Mesendoderm (in vitro differentiated cells): ENCODE data around the gene HSPB6.

Experiments
- DNase-seq: peaks from one replicate; pipeline ENCODE4 v3.0.0; 2013
- H2AK5ac ChIP-seq: 2 replicates; pipeline ENCODE4 v1.6.1; 2013; ENCODE audit warnings: low read length, inconsistent platforms
- H2BK120ac ChIP-seq: 2 replicates; pipeline ENCODE4 v1.6.1; 2013; ENCODE audit warnings: low read depth, mild to moderate bottlenecking, low read length, moderate library complexity, mixed read lengths
- H2BK15ac ChIP-seq: replicated peaks from 2 replicates; pipeline ENCODE4 v1.6.1; 2013; ENCODE audit warnings: low read depth, mild to moderate bottlenecking, moderate library complexity
- H2BK5ac ChIP-seq: 2 replicates; pipeline ENCODE4 v1.6.1; 2013; ENCODE audit warnings: low read length, inconsistent platforms
- H3K18ac ChIP-seq: 2 replicates; pipeline ENCODE4 v1.6.1; 2013; ENCODE audit warnings: mild to moderate bottlenecking, low read length, mixed read lengths
- H3K23ac ChIP-seq: one replicate; pipeline ENCODE4 v1.6.1; 2013; ENCODE audit warnings: low read length
- H3K27ac ChIP-seq: 2 replicates; pipeline ENCODE4 v1.5.1; 2013; ENCODE audit warnings: low read depth, mild to moderate bottlenecking, inconsistent platforms, low read length, moderate library complexity
- H3K27me3 ChIP-seq: 2 replicates; pipeline ENCODE4 v1.6.1; 2013; ENCODE audit warnings: low read length, control low read depth, mild to moderate bottlenecking, inconsistent platforms; ENCODE audit not compliant: insufficient read depth, poor library complexity
- H3K36me3 ChIP-seq: 2 replicates; pipeline ENCODE4 v1.6.1; 2013; ENCODE audit warnings: low read length, inconsistent platforms; ENCODE audit not compliant: control insufficient read depth, insufficient read depth
- H3K4ac ChIP-seq: one replicate; pipeline ENCODE4 v1.6.1; 2013; ENCODE audit warnings: low read depth, mild to moderate bottlenecking, low read length, moderate library complexity
- H3K4me1 ChIP-seq: 2 replicates; pipeline ENCODE4 v1.6.1; 2013; ENCODE audit warnings: low read depth, low read length, inconsistent platforms; ENCODE audit not compliant: control insufficient read depth
- H3K4me2 ChIP-seq: 2 replicates; pipeline ENCODE4 v1.6.1; 2013; ENCODE audit warnings: low read length
- H3K4me3 ChIP-seq: 2 replicates; pipeline ENCODE4 v1.5.1; 2013; ENCODE audit warnings: mild to moderate bottlenecking, low read length
- H3K56ac ChIP-seq: one replicate; pipeline ENCODE4 v1.6.1; 2013; ENCODE audit warnings: low read length
- H3K79me1 ChIP-seq: 2 replicates; pipeline ENCODE4 v1.6.1; 2013; ENCODE audit warnings: low read length, inconsistent platforms
- H3K79me2 ChIP-seq: 2 replicates; pipeline ENCODE4 v1.6.1; 2013; ENCODE audit warnings: mild to moderate bottlenecking, low read length; ENCODE audit not compliant: control insufficient read depth, insufficient read depth
- H3K9ac ChIP-seq: 2 replicates; pipeline ENCODE4 v1.6.1; 2013; ENCODE audit warnings: low read length, inconsistent platforms
- H4K5ac ChIP-seq: one replicate; pipeline ENCODE4 v1.6.1; 2013; ENCODE audit warnings: low read length
- H4K8ac ChIP-seq: one replicate; pipeline ENCODE4 v1.6.1; 2013; ENCODE audit warnings: low read depth, mild to moderate bottlenecking, control low read depth, low read length, moderate library complexity
- WGBS: extraction: QIAGEN DNeasy Blood & Tissue Kit; methylation state at CpG from one replicate; pipeline ENCODE4 v1.1.7; 2013; ENCODE audit warnings: low lambda C conversion rate, missing lambda C conversion rate; ENCODE audit not compliant: insufficient coverage; ENCODE audit errors: extremely low coverage; 5-methylcytosine and 5-hydroxymethylcytosine counted together

HSPB6 gene

DNA sequence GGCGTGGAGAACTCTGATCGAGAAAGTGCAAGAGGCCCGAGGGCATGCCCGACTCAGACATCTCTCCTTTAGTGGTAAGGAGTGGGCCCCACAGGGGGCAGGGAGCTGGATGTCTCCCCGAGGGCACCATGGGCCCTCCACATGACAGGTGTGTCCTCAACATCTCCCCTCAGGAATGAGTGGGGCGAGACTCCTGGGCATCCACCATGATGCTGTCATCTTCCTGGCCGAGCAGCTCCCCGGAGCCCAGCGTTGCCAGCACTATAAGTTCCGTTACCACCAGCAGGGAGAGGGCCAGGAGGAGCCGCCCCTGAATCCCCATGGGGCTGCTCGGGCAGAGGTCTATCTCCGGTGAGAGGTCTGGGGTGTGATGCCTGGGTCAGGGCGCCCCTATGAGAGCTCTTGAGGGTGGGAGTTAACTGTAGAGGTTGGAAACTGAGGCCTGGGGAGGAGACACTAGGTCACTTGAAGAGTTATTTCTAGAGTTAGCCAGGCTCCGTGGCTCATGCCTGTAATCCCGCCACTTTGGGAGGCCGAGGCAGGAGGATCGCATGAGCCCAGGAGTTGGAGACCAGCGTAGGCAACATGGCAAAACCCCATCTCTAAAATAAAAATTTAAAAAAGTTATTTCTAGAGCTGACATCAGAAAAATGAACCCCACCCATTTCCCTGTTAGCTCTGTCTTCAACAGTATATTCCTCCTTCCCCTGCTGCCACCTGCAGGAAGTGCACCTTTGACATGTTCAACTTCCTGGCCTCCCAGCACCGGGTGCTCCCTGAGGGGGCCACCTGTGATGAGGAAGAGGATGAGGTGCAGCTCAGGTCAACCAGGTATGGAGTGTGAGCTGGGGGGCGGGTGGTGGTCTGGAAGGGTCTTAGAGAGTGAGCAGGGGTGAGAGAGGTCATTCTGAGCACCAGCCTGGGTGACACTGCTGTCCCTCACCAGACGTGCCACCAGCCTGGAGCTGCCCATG is 19.6 kb downstream of the HSPB6 start:
- H3K36me3 ChIP-seq, result peaks cover 12% of the 10 kb centered on the region

DNA sequence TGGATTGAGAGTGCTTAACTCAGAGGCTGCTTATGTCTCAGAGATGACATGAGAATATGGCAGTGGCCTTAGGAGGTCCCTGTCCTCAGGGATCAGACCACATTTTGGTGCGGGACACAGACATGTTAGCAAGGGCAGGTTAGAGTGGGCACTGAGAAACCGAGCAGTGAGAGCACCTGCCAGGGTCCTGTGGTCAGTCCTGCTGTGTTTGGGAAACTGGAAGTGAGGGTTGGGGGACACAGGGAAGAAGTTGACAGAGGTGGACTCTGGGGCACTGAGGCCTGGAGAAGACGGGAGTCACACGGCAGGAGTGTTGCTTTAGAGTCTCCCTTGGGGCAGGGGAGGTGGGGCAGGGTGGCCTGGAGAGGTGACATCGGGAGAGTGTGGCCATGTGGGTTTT is 21.9 kb downstream of the HSPB6 start:
- Histone ChIP-seq H3K18ac (no peak overlapping the region), H2BK15ac (no peak overlapping the region), H3K56ac (no peak overlapping the region), H4K5ac (no peak overlapping the region), H3K79me1 (no peaks in the 10 kb centered on the region), H2BK120ac (no peak overlapping the region), H2AK5ac (no peak overlapping the region), H3K27ac (no peak overlapping the region), H3K4ac (no peak overlapping the region), H2BK5ac (no peak overlapping the region), H3K4me2 (no peak overlapping the region), H4K8ac (no peak overlapping the region), H3K4me3 (no peak overlapping the region), H3K27me3 (no peaks in the 10 kb centered on the region), H3K9ac (no peak overlapping the region), H3K23ac (no peak overlapping the region), H3K36me3 (peaks cover 17% of the 10 kb centered on the region), H3K4me1 (no peaks in the 10 kb centered on the region), H3K79me2 (no peaks in the 10 kb centered on the region)
- no peak for DNase-seq
- WGBS, result no CpG with 5 or more reads among the region's 5 CpGs

More for the DNA sequence above, 19.6 kb downstream of the HSPB6 start:
- no peak overlapping the region for H4K8ac ChIP-seq
- H4K5ac ChIP-seq, result no peak overlapping the region
- no peak overlapping the region for H3K27ac ChIP-seq
- H3K4me1 ChIP-seq, result no peaks in the 10 kb centered on the region
- no peak overlapping the region for H3K9ac ChIP-seq
- no peak overlapping the region for H3K56ac ChIP-seq
- H2BK15ac ChIP-seq, result no peak overlapping the region
- peak; percentile 18 for DNase-seq
- no peak overlapping the region for H3K4me3 ChIP-seq
- H3K27me3 ChIP-seq, result no peaks in the 10 kb centered on the region
- no peak overlapping the region for H2BK5ac ChIP-seq
- no peak overlapping the region for H2BK120ac ChIP-seq
- no peak overlapping the region for H3K4ac ChIP-seq
- H3K4me2 ChIP-seq, result no peak overlapping the region
- no peaks in the 10 kb centered on the region for H3K79me1 ChIP-seq
- no peak overlapping the region for H3K18ac ChIP-seq
- H3K79me2 ChIP-seq, result no peaks in the 10 kb centered on the region
- no peak overlapping the region for H2AK5ac ChIP-seq
- no CpG with 5 or more reads among the region's 22 CpGs for WGBS
- no peak overlapping the region for H3K23ac ChIP-seq

GRCh38 chr19:35734273-35734672 is 22.6 kb downstream of the HSPB6 start:
- H2BK15ac ChIP-seq, result no peak overlapping the region
- H3K4ac ChIP-seq, result no peak overlapping the region
- no peak overlapping the region for H2BK120ac ChIP-seq
- H4K5ac ChIP-seq, result no peak overlapping the region
- no peak for DNase-seq
- H2AK5ac ChIP-seq, result no peak overlapping the region
- no peak overlapping the region for H3K9ac ChIP-seq
- no peaks in the 10 kb centered on the region for H3K27me3 ChIP-seq
- H2BK5ac ChIP-seq, result no peak overlapping the region
- no peaks in the 10 kb centered on the region for H3K79me1 ChIP-seq
- no peaks in the 10 kb centered on the region for H3K79me2 ChIP-seq
- no peak overlapping the region for H4K8ac ChIP-seq
- peaks cover 19% of the 10 kb centered on the region for H3K36me3 ChIP-seq
- no peak overlapping the region for H3K27ac ChIP-seq
- no peak overlapping the region for H3K4me2 ChIP-seq
- no peak overlapping the region for H3K4me3 ChIP-seq
- H3K4me1 ChIP-seq, result no peaks in the 10 kb centered on the region
- H3K56ac ChIP-seq, result no peak overlapping the region
- WGBS, result no CpG with 5 or more reads among the region's 8 CpGs
- no peak overlapping the region for H3K23ac ChIP-seq
- no peak overlapping the region for H3K18ac ChIP-seq

DNA sequence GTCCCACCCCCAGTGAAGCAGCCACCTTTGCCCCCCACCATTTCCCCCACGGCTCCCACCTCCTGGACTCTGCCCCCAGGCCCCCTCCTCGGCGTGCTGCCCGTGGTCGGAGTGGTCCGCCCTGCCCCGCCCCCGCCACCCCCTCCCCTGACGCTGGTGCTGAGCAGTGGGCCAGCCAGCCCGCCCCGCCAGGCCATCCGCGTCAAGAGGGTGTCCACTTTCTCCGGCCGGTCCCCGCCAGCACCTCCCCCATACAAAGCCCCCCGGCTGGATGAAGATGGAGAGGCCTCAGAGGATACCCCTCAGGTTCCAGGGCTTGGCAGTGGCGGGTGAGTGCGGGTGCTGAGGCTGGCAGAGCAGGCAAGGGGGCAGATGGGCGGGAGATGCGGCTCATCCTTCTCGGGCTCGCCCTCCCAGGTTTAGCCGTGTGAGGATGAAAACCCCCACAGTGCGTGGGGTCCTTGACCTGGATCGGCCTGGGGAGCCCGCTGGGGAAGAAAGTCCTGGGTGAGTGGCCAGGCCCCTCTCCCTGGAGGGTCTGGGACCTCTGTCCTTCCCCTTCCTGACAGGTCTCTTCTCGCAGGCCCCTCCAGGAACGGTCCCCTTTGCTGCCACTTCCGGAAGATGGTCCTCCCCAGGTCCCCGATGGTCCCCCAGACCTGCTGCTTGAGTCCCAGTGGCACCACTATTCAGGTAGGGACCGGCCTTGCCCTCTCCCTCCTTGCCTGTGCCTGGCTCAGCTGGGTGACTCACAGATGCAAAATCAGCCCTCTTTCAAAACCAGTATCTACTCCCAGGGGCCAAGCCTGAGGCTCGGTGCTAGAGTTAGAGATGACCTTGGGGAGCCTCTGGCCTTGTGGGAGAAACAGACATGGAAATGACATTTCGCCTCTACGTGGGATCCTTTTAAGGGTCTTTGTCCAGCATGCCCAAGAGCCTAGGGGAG is 23.4 kb downstream of the HSPB6 start:
- Histone ChIP-seq H3K79me1 (no peaks in the 10 kb centered on the region), H3K36me3 (peaks cover 20% of the 10 kb centered on the region), H3K4me1 (no peaks in the 10 kb centered on the region), H3K56ac (no peak overlapping the region), H3K4me2 (no peak overlapping the region), H3K4me3 (no peak overlapping the region), H3K27me3 (no peaks in the 10 kb centered on the region), H4K8ac (no peak overlapping the region), H2BK5ac (no peak overlapping the region), H2BK120ac (no peak overlapping the region), H3K18ac (no peak overlapping the region), H3K79me2 (no peaks in the 10 kb centered on the region), H2AK5ac (no peak overlapping the region), H3K9ac (no peak overlapping the region), H3K27ac (no peak overlapping the region), H3K23ac (no peak overlapping the region), H4K5ac (no peak overlapping the region), H2BK15ac (no peak overlapping the region), H3K4ac (no peak overlapping the region)
- WGBS, result no CpG with 5 or more reads among the region's 35 CpGs
- no peak for DNase-seq

DNA sequence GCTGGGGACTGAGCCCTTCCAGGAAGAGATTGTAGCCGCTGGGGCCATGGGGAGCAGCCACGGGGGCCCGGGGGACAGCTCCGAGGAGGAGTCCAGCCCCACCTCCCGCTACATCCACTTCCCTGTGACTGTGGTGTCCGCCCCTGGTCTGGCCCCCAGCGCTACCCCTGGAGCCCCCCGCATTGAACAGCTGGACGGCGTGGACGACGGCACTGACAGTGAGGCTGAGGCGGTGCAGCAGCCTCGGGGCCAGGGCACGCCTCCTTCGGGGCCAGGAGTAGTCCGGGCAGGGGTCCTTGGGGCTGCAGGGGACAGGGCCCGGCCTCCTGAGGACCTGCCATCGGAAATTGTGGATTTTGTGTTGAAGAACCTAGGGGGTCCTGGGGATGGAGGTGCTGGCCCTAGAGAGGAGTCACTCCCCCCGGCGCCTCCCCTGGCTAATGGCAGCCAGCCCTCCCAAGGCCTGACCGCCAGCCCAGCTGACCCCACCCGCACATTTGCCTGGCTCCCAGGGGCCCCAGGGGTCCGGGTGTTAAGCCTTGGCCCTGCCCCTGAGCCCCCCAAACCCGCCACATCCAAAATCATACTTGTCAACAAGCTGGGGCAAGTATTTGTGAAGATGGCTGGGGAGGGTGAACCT is 24.2 kb downstream of the HSPB6 start:
- H4K5ac ChIP-seq, result no peak overlapping the region
- no peak overlapping the region for H3K23ac ChIP-seq
- H3K9ac ChIP-seq, result no peak overlapping the region
- no peak overlapping the region for H3K56ac ChIP-seq
- H3K4me3 ChIP-seq, result no peak overlapping the region
- no peaks in the 10 kb centered on the region for H3K27me3 ChIP-seq
- no peak overlapping the region for H2BK15ac ChIP-seq
- no peak overlapping the region for H3K27ac ChIP-seq
- H3K4me1 ChIP-seq, result no peaks in the 10 kb centered on the region
- no peaks in the 10 kb centered on the region for H3K79me1 ChIP-seq
- DNase-seq, result no peak
- no peak overlapping the region for H3K4ac ChIP-seq
- no peak overlapping the region for H3K4me2 ChIP-seq
- H3K36me3 ChIP-seq, result peaks cover 18% of the 10 kb centered on the region
- no peak overlapping the region for H2AK5ac ChIP-seq
- WGBS, result no CpG with 5 or more reads among the region's 25 CpGs
- H4K8ac ChIP-seq, result no peak overlapping the region
- no peak overlapping the region for H2BK120ac ChIP-seq
- no peak overlapping the region for H2BK5ac ChIP-seq
- H3K79me2 ChIP-seq, result no peaks in the 10 kb centered on the region
- no peak overlapping the region for H3K18ac ChIP-seq
